Measurements from ENCODE around the gene SAMD14. TPM values are rescaled to one million over a fixed set of nuclear protein-coding genes. Genes with fewer than 3 reads are reported as not detected.

SAMD14 gene
- total and polyA plus RNA-seq, 10 of the 15 experiments (the other 5 are each of a cell fraction or from before 2014, with no cell fraction given) = 0.06 to 1.7 (median 0.25) TPM; not detected in 3

DNA sequence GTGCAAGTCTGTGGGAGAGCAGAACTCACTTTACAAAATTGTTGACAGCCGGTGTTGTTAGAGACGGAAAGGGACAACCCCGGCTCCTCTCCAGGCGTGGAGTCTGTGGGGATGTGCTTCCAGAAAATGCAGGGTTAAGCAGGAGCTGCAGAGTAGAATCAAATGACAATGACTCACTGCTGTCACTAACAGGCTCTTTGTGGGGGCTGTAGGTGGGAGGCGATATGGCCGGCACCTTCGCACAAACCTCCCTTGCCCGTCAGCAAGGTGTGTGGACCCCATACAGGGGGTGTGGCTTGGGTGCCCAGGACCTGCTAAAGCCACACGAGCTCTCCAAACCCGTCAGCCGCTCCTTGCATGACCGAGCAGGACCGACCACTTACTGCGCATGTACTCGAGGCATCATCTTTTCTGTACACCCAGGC is 29.0 kb downstream of the SAMD14 start:
- ChIA-PET CTCF (interaction anchor here (1.1 to 1.8 kb wide), 2 partner anchors 14 kb away, joined by 5 to 10 read pairs; no protein-coding TSS in a partner anchor), POLR2A (no interaction called here), RAD21 (ENCODE audit: unreplicated experiment) (no interaction called here), SMC1A (ENCODE audit: uncharacterized antibody, unreplicated experiment) (no interaction called here)
- H3K36me3 ChIP-seq (ENCODE audit: control insufficient read depth in 2 of 2, insufficient read depth in 2 of 2, low read length in 1 of 2) = no peaks in the 10 kb centered on the region; a peak in 1 of 4 replicates
- no peaks in the 10 kb centered on the region for H3K79me2 ChIP-seq (ENCODE audit: control insufficient read depth, insufficient read depth, low read length)
- no peak overlapping the region for H3K4me2 ChIP-seq (ENCODE audit: control insufficient read depth, insufficient read depth)
- H3K4me1 ChIP-seq (ENCODE audit: control insufficient read depth, insufficient read depth, low read length) = peaks cover 9% of the 10 kb centered on the region
- no peak overlapping the region for H2AFZ ChIP-seq (ENCODE audit: control insufficient read depth, low read depth, low read length)
- H4K20me1 ChIP-seq (ENCODE audit: control insufficient read depth, insufficient read depth) = no peaks in the 10 kb centered on the region
- FAIRE-seq (no peak), ATAC-seq (no peak), DNase-seq (ENCODE audit: low read depth, low spot score) (no peak)
- intact Hi-C loops (cut with micrococcal nuclease; ENCODE audit: unreplicated experiment) (no loop called here), in situ Hi-C loops (cut with MboI) (no loop called here)
- WGBS (ENCODE audit: insufficient coverage, insufficient replicate concordance, low lambda C conversion rate, missing lambda C conversion rate) = 69% methylated on average over 15 of the region's 15 CpGs
- no peak overlapping the region for H3K9ac ChIP-seq (ENCODE audit: control insufficient read depth, insufficient read depth, low read length)
- no peak overlapping the region for H3K4me3 ChIP-seq
- no peak for TF ChIP-seq SUZ12 (IDR thresholded peaks at IDR 0.05; ENCODE audit: unreplicated experiment)
- no peak for TF ChIP-seq EZH2 (IDR thresholded peaks at IDR 0.05; ENCODE audit: borderline replicate concordance, control insufficient read depth, low read depth, low read length)
- no peak for TF ChIP-seq ETV6 (conservative IDR thresholded peaks at IDR 0.05 in 1 of 2, IDR thresholded peaks at IDR 0.05 in 1 of 2; ENCODE audit: borderline replicate concordance in 1 of 2, low read depth in 1 of 2)
- TF ChIP-seq, protein P1, sequence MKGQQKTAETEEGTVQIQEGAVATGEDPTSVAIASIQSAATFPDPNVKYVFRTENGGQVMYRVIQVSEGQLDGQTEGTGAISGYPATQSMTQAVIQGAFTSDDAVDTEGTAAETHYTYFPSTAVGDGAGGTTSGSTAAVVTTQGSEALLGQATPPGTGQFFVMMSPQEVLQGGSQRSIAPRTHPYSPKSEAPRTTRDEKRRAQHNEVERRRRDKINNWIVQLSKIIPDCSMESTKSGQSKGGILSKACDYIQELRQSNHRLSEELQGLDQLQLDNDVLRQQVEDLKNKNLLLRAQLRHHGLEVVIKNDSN (IDR thresholded peaks at IDR 0.05; ENCODE audit: borderline replicate concordance, extremely low read length, insufficient read depth, low read depth, low read length) = no peak
- no peak for TF ChIP-seq NFXL1 (IDR thresholded peaks at IDR 0.05; ENCODE audit: borderline replicate concordance)
- TF ChIP-seq, protein P2, sequence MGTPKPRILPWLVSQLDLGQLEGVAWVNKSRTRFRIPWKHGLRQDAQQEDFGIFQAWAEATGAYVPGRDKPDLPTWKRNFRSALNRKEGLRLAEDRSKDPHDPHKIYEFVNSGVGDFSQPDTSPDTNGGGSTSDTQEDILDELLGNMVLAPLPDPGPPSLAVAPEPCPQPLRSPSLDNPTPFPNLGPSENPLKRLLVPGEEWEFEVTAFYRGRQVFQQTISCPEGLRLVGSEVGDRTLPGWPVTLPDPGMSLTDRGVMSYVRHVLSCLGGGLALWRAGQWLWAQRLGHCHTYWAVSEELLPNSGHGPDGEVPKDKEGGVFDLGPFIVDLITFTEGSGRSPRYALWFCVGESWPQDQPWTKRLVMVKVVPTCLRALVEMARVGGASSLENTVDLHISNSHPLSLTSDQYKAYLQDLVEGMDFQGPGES (IDR thresholded peaks at IDR 0.05) = no peak
- TF ChIP-seq TCF3 (IDR thresholded peaks at IDR 0.05; ENCODE audit: borderline replicate concordance, insufficient read depth, low read depth, low read length) = no peak
- TF ChIP-seq, protein P3, sequence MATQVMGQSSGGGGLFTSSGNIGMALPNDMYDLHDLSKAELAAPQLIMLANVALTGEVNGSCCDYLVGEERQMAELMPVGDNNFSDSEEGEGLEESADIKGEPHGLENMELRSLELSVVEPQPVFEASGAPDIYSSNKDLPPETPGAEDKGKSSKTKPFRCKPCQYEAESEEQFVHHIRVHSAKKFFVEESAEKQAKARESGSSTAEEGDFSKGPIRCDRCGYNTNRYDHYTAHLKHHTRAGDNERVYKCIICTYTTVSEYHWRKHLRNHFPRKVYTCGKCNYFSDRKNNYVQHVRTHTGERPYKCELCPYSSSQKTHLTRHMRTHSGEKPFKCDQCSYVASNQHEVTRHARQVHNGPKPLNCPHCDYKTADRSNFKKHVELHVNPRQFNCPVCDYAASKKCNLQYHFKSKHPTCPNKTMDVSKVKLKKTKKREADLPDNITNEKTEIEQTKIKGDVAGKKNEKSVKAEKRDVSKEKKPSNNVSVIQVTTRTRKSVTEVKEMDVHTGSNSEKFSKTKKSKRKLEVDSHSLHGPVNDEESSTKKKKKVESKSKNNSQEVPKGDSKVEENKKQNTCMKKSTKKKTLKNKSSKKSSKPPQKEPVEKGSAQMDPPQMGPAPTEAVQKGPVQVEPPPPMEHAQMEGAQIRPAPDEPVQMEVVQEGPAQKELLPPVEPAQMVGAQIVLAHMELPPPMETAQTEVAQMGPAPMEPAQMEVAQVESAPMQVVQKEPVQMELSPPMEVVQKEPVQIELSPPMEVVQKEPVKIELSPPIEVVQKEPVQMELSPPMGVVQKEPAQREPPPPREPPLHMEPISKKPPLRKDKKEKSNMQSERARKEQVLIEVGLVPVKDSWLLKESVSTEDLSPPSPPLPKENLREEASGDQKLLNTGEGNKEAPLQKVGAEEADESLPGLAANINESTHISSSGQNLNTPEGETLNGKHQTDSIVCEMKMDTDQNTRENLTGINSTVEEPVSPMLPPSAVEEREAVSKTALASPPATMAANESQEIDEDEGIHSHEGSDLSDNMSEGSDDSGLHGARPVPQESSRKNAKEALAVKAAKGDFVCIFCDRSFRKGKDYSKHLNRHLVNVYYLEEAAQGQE (IDR thresholded peaks at IDR 0.05; ENCODE audit: low read depth, low read length) = no peak
- TF ChIP-seq ZBED1 (IDR thresholded peaks at IDR 0.05; ENCODE audit: borderline replicate concordance) = no peak
- no peak for TF ChIP-seq NFYA (IDR thresholded peaks at IDR 0.05; ENCODE audit: borderline replicate concordance, low read depth, low read length)
- TF ChIP-seq MXI1 (IDR thresholded peaks at IDR 0.05; ENCODE audit: low read depth, low read length) = no peak
- TF ChIP-seq POLR2A (IDR thresholded peaks at IDR 0.05; ENCODE audit: low read depth, low read length) = no peak
- no peaks in the 10 kb centered on the region for H3K27me3 ChIP-seq (replicated peaks in 1 of 2; ENCODE audit: control insufficient read depth in 2 of 2, insufficient read depth in 2 of 2, low read length in 1 of 2)
- no peak overlapping the region for H3K27ac ChIP-seq (ENCODE audit: control insufficient read depth, insufficient read depth)
- H3K9me3 ChIP-seq (replicated peaks; ENCODE audit: control insufficient read depth, insufficient read depth, low read length) = no peaks in the 10 kb centered on the region
- BruUV-seq (replicated peaks) = no TSS peak

Data from GM12878 (cell line).